OCI-LY7 (cell line): ENCODE data around the gene DGKG. TPM values are rescaled to one million over a fixed set of nuclear protein-coding genes. Genes with fewer than 3 reads are reported as not detected.

Source experiments
- BruUV-seq: library from RNA; stranded (reverse); fragments of 400-500 nt; replicated peaks from 2 replicates; lab custom pipeline; 2021; lab: Mats Ljungman, UMichigan
- CTCF ChIA-PET: fragments of 300-600 bp; sonication (Branson Sonifier 250); formaldehyde crosslinking; loops from one replicate; lab custom pipeline; 2022; ENCODE audit warnings: antibody characterized with exemption; ENCODE audit not compliant: unreplicated experiment; lab: Charles Lee
- POLR2A ChIA-PET: fragments of 300-600 bp; sonication (Branson Sonifier 250); formaldehyde crosslinking; loops from one replicate; lab custom pipeline; 2022; ENCODE audit warnings: antibody characterized with exemption; lab: Charles Lee
- DNase-seq: peaks from one replicate; pipeline ENCODE4 v3.0.0-alpha.2; 2015; ENCODE audit warnings: low spot score
- H2AFZ ChIP-seq: fragments of 200-600 bp; sonication (generic), shearing (Covaris generic); 2 replicates; pipeline ENCODE4 v1.6.1; 2014; ENCODE audit warnings: mild to moderate bottlenecking, antibody characterized with exemption, low read length, moderate library complexity
- H3K27ac ChIP-seq: fragments of 200-600 bp; sonication (generic); 2 replicates; pipeline ENCODE4 v1.5.1; 2014; ENCODE audit warnings: mixed run types, low read depth, mild to moderate bottlenecking, moderate library complexity, low read length, inconsistent platforms; ENCODE audit not compliant: poor library complexity, severe bottlenecking
- H3K36me3 ChIP-seq: fragments of 200-600 bp; sonication (generic); 2 replicates; pipeline ENCODE4 v1.6.1; 2014; ENCODE audit warnings: mild to moderate bottlenecking, antibody characterized with exemption, low read length, moderate library complexity, mixed read lengths; ENCODE audit not compliant: insufficient read depth
- H3K4me1 ChIP-seq: fragments of 200-600 bp; sonication (generic); 2 replicates; pipeline ENCODE4 v1.5.1; 2014; ENCODE audit warnings: mild to moderate bottlenecking, low read length; ENCODE audit not compliant: insufficient read depth, poor library complexity, severe bottlenecking
- H3K4me2 ChIP-seq: fragments of 200-600 bp; sonication (generic); 2 replicates; pipeline ENCODE4 v1.6.1; 2014; ENCODE audit warnings: mild to moderate bottlenecking, low read length
- H3K4me3 ChIP-seq: fragments of 200-600 bp; sonication (generic); 2 replicates; pipeline ENCODE4 v1.5.1; 2014; ENCODE audit warnings: mild to moderate bottlenecking, low read depth, low read length; ENCODE audit not compliant: poor library complexity, severe bottlenecking
- H3K79me2 ChIP-seq: fragments of 200-600 bp; sonication (generic); 2 replicates; pipeline ENCODE4 v1.6.1; 2016; ENCODE audit warnings: low read depth, mild to moderate bottlenecking, low read length, moderate library complexity, mixed read lengths; ENCODE audit not compliant: insufficient read depth
- H3K9me2 ChIP-seq: fragments of 200-600 bp; sonication (generic); 2 replicates; pipeline ENCODE4 v1.6.1; 2016; ENCODE audit warnings: mild to moderate bottlenecking, low read length, mixed read lengths; ENCODE audit not compliant: insufficient read depth
- H3K9me3 ChIP-seq: fragments of 200-600 bp; sonication (generic); 2 replicates; pipeline ENCODE4 v1.6.1; 2014; ENCODE audit warnings: mild to moderate bottlenecking, mixed run types, low read length, mixed read lengths
- H4K20me1 ChIP-seq: fragments of 200-600 bp; sonication (generic); 2 replicates; pipeline ENCODE4 v1.6.1; 2014; ENCODE audit warnings: mild to moderate bottlenecking, antibody characterized with exemption, low read length, moderate library complexity, mixed read lengths; ENCODE audit not compliant: insufficient read depth
- EZH2phosphoT487 ChIP-seq: fragments of 200-600 bp; sonication (generic); IDR thresholded peaks from 2 replicates; pipeline ENCODE4 v1.6.1; 2018; ENCODE audit warnings: low read depth, borderline replicate concordance, mild to moderate bottlenecking, mixed run types, antibody characterized with exemption, low read length, moderate library complexity, mixed read lengths
- intact Hi-C: fragments of 100-400 bp; cut with micrococcal nuclease; formaldehyde crosslinking; loops from one replicate; pipeline ENCODE4 v1.10.0; 2022; ENCODE audit not compliant: unreplicated experiment
- total RNA-seq, 2 experiments: library from RNA; depleted of rRNA in 1 of 2; stranded (reverse); fragments of >200 nt in 1 of 2; shearing (Covaris generic) in 1 of 2; gene quantifications; 2 replicates each; pipeline ENCODE4 v1.2.3, GENCODE V29; 2014 to 2022
- TF ChIP-seq, protein P1 (sequence below): fragments of 200-600 bp; sonication (generic); conservative IDR thresholded peaks from 2 replicates; pipeline ENCODE4 v1.5.1; 2014; ENCODE audit warnings: mild to moderate bottlenecking, antibody characterized with exemption, low read length, moderate library complexity, mixed read lengths

Gene DGKG
- total RNA-seq, 2 experiments from 2014 or later = 0.06 TPM; not detected in 1

DNA sequence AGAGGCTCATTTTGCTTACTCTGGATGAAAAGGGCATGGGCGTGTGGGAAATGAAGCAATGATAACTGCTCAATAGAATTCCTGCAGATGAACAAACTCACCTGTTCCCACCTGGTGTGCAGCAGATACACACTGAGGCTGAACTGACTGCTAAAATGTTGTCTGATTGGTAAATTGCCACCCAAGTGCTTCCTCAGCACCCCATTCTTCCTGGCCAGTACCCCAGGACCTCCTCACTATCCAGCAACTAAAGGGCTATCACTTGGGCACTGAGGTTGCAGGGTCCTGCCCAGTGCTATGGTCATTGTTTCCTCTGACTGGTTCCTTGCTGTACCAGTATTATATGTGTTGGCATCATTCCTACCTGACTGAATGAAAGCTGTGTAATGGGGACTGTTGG, 38.0 kb upstream of the DGKG start:
- no peaks in the 10 kb centered on the region for H3K9me3 ChIP-seq
- no peaks in the 10 kb centered on the region for H4K20me1 ChIP-seq
- no peak overlapping the region for H2AFZ ChIP-seq
- H3K9me2 ChIP-seq = no peaks in the 10 kb centered on the region
- BruUV-seq = no TSS peak
- no peaks in the 10 kb centered on the region for H3K79me2 ChIP-seq
- intact Hi-C loops = no loop called here
- no peak overlapping the region for H3K27ac ChIP-seq
- H3K36me3 ChIP-seq = no peaks in the 10 kb centered on the region
- ChIA-PET CTCF (no interaction called here), POLR2A (no interaction called here)
- no peak overlapping the region for H3K4me3 ChIP-seq
- TF ChIP-seq, protein P1, sequence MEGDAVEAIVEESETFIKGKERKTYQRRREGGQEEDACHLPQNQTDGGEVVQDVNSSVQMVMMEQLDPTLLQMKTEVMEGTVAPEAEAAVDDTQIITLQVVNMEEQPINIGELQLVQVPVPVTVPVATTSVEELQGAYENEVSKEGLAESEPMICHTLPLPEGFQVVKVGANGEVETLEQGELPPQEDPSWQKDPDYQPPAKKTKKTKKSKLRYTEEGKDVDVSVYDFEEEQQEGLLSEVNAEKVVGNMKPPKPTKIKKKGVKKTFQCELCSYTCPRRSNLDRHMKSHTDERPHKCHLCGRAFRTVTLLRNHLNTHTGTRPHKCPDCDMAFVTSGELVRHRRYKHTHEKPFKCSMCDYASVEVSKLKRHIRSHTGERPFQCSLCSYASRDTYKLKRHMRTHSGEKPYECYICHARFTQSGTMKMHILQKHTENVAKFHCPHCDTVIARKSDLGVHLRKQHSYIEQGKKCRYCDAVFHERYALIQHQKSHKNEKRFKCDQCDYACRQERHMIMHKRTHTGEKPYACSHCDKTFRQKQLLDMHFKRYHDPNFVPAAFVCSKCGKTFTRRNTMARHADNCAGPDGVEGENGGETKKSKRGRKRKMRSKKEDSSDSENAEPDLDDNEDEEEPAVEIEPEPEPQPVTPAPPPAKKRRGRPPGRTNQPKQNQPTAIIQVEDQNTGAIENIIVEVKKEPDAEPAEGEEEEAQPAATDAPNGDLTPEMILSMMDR = no peak
- TF ChIP-seq EZH2phosphoT487 = no peak
- no peak for DNase-seq
- no peak overlapping the region for H3K4me2 ChIP-seq
- no peaks in the 10 kb centered on the region for H3K4me1 ChIP-seq

- POLR2A ChIA-PET = no interaction called here
Observed at GRCh38 chr3:186394566-186395217, 32.7 kb upstream of the DGKG start.

More at GRCh38 chr3:186394566-186395217, 32.7 kb upstream of the DGKG start:
- TF ChIP-seq, protein P1 = no peak
- TF ChIP-seq EZH2phosphoT487 = no peak
- H4K20me1 ChIP-seq = no peaks in the 10 kb centered on the region
- H3K36me3 ChIP-seq = no peaks in the 10 kb centered on the region
- no peak overlapping the region for H2AFZ ChIP-seq
- CTCF ChIA-PET = no interaction called here
- no peak for DNase-seq
- no peaks in the 10 kb centered on the region for H3K9me2 ChIP-seq
- no peak overlapping the region for H3K27ac ChIP-seq
- no peaks in the 10 kb centered on the region for H3K79me2 ChIP-seq
- H3K9me3 ChIP-seq = no peaks in the 10 kb centered on the region
- intact Hi-C loops = no loop called here
- no peak overlapping the region for H3K4me2 ChIP-seq
- no TSS peak for BruUV-seq
- H3K4me1 ChIP-seq = no peaks in the 10 kb centered on the region
- no peak overlapping the region for H3K4me3 ChIP-seq
